HK-2 (cell line): ENCODE results near the gene IQGAP2.

Experiments
- DNase-seq: peaks from one replicate; pipeline ENCODE4 v3.0.0-alpha.2; 2018; ENCODE audit not compliant: unreplicated experiment

Gene IQGAP2

GRCh38 chr5:76745670-76746069 lies 342.6 kb downstream of the IQGAP2 start:
- DNase-seq, result no peak

GRCh38 chr5:76746677-76747076 lies 343.6 kb downstream of the IQGAP2 start:
- DNase-seq, result no peak

GRCh38 chr5:76747706-76748105 lies 344.6 kb downstream of the IQGAP2 start:
- DNase-seq, result no peak

- DNase-seq, result no peak
Observed at GRCh38 chr5:76751291-76751690, 348.2 kb downstream of the IQGAP2 start.

- no peak for DNase-seq
Observed at GRCh38 chr5:76754668-76755078, 351.6 kb downstream of the IQGAP2 start.

- no peak for DNase-seq
Observed at GRCh38 chr5:76755779-76756637, 352.9 kb downstream of the IQGAP2 start.

GRCh38 chr5:76757049-76757448 lies 354.0 kb downstream of the IQGAP2 start:
- DNase-seq, result no peak
